Transverse colon (tissue), 4 donors: ENCODE data around the gene UMOD. TPM values are rescaled to one million over a fixed set of nuclear protein-coding genes. Genes with fewer than 3 reads are reported as not detected.

Source experiments
- DNase-seq: peaks from one replicate; pipeline ENCODE4 v3.0.0-alpha.2; 2019
- H3K27ac ChIP-seq, 4 donors: fragments of 200-600 bp; sonication (generic); 2 replicates each; pipeline ENCODE4 v1.5.1; 2016 to 2018; ENCODE audit warnings: inconsistent platforms in 4 of 4
- H3K27me3 ChIP-seq: fragments of 200-600 bp; sonication (generic); 2 replicates; pipeline ENCODE4 v1.5.1; 2017; ENCODE audit warnings: inconsistent platforms
- H3K36me3 ChIP-seq, 4 donors: fragments of 200-600 bp; sonication (generic); 2 replicates each; pipeline ENCODE4 v1.5.1; 2017 to 2019; ENCODE audit warnings: inconsistent platforms in 4 of 4
- H3K4me1 ChIP-seq, 4 donors: fragments of 200-600 bp; sonication (generic); 2 replicates each; pipeline ENCODE4 v1.5.1; 2017 to 2020; ENCODE audit warnings: inconsistent platforms in 4 of 4
- H3K4me3 ChIP-seq, 4 donors: fragments of 200-600 bp; sonication (generic); 1 replicate in 1 of 4; 2 replicates in 3 of 4; pipeline versions ENCODE4 v1.5.1 to v1.6.1; 2017 to 2019; ENCODE audit warnings: inconsistent platforms in 4 of 4
- H3K9me3 ChIP-seq, 2 donors: fragments of 200-600 bp; sonication (generic); 2 replicates each; pipeline ENCODE4 v1.5.1; 2017 to 2019; ENCODE audit warnings: inconsistent platforms in 2 of 2
- EP300 ChIP-seq: sonication (generic); formaldehyde crosslinking; IDR thresholded peaks from one replicate; pipeline ENCODE4 v1.6.1; 2017; ENCODE audit warnings: antibody characterized with exemption, low read depth
- POLR2A ChIP-seq: fragments of 450-650 bp; IDR thresholded peaks from one replicate; pipeline ENCODE4 v1.6.1; 2016; ENCODE audit warnings: antibody characterized with exemption, mild to moderate bottlenecking, moderate library complexity
- POLR2AphosphoS5 ChIP-seq, 3 donors: sonication (generic); formaldehyde crosslinking; IDR thresholded peaks; one replicate each; pipeline ENCODE4 v1.6.1; 2016; ENCODE audit warnings: antibody characterized with exemption in 3 of 3
- WGBS, 2 donors: methylation state at CpG; one replicate each; pipeline ENCODE4 v1.1.5; 2018; ENCODE audit warnings: low coverage in 1 of 2; 5-methylcytosine and 5-hydroxymethylcytosine counted together
- in situ Hi-C, 4 donors: fragments of 200-750 bp; cut with MboI; loops; one replicate each; pipeline versions ENCODE4 v1.15.0 to v1.15.1; 2017; ENCODE audit warnings: low sequenced_read_pairs in 3 of 4, low pct_ligation_motif_present in 1 of 4, low pct_unique_long_range_greater_than_20kb in 1 of 4
- intact Hi-C: fragments of 100-400 bp; cut with DNase I; formaldehyde crosslinking; loops from one replicate; pipeline ENCODE4 v1.15.1; 2023; ENCODE audit warnings: low total_unique reads
- total RNA-seq, 4 donors: library from RNA; depleted of rRNA; stranded (reverse); fragments of >200 nt; gene quantifications; one replicate each; pipeline ENCODE4 v1.1.0, GENCODE V29; 2016
- TF ChIP-seq, protein P1 (sequence below), 5 experiments: fragments of 200-600 bp in 3 of 5; fragments of 450-650 bp in 2 of 5; sonication (generic) in 3 of 5; IDR thresholded peaks; 1 replicate in 2 of 5; 2 replicates in 3 of 5; pipeline ENCODE4 v1.5.1; 2016 to 2017; ENCODE audit warnings: antibody characterized with exemption in 5 of 5, inconsistent platforms in 3 of 5, mild to moderate bottlenecking in 2 of 5, moderate library complexity in 1 of 5

The UMOD gene
- total RNA-seq, 4 donors from 2014 or later = not detected

- in situ Hi-C loops (no loop called here), intact Hi-C loops (no loop called here)
- Histone ChIP-seq H3K4me1 (no peaks in the 10 kb centered on the region), H3K4me3 (no peak overlapping the region), H3K36me3 (no peaks in the 10 kb centered on the region), H3K9me3 (no peaks in the 10 kb centered on the region), H3K27me3 (no peaks in the 10 kb centered on the region), H3K27ac (no peak overlapping the region)
- TF ChIP-seq, protein P1, sequence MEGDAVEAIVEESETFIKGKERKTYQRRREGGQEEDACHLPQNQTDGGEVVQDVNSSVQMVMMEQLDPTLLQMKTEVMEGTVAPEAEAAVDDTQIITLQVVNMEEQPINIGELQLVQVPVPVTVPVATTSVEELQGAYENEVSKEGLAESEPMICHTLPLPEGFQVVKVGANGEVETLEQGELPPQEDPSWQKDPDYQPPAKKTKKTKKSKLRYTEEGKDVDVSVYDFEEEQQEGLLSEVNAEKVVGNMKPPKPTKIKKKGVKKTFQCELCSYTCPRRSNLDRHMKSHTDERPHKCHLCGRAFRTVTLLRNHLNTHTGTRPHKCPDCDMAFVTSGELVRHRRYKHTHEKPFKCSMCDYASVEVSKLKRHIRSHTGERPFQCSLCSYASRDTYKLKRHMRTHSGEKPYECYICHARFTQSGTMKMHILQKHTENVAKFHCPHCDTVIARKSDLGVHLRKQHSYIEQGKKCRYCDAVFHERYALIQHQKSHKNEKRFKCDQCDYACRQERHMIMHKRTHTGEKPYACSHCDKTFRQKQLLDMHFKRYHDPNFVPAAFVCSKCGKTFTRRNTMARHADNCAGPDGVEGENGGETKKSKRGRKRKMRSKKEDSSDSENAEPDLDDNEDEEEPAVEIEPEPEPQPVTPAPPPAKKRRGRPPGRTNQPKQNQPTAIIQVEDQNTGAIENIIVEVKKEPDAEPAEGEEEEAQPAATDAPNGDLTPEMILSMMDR (IDR thresholded peaks at IDR 0.05) = no peak
- no peak for TF ChIP-seq EP300
- TF ChIP-seq POLR2AphosphoS5 (IDR thresholded peaks at IDR 0.05) = no peak
- no peak for TF ChIP-seq POLR2A
- whole genome bisulfite sequencing, 2 donors = 73% methylated on average over 3 of the region's 3 CpGs; no CpG with 5 or more reads in 1 of the 2 donors
- DNase-seq = no peak
Observed at GRCh38 chr16:20364051-20364450, 11.5 kb upstream of the UMOD start.

DNA sequence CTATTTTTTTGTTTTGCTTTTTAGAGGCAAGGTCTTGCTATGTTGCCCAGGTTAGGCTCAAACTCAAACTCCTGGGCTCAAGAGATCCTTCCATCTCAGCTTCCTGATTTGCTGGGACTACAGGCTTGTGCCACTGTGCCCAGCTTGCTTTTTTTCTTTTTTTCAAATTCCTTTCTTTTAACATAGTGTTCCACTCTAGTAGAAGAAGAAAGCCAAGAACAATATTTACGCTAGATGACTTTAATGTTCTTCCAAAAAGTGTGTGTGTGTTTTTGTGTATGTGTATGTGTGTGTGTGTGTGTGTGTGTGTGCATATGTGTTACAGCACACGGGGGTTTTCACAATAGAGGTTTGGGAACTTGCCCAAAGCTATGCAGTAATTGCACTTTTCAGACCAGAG, 10.7 kb upstream of the UMOD start:
- TF ChIP-seq POLR2A = no peak
- TF ChIP-seq POLR2AphosphoS5 (IDR thresholded peaks at IDR 0.05) = no peak
- TF ChIP-seq, protein P1 (IDR thresholded peaks at IDR 0.05) = no peak
- no peak for TF ChIP-seq EP300
- no peak for DNase-seq
- H3K27me3 ChIP-seq = no peaks in the 10 kb centered on the region
- no peaks in the 10 kb centered on the region for H3K36me3 ChIP-seq
- no peak overlapping the region for H3K4me3 ChIP-seq
- H3K27ac ChIP-seq = no peak overlapping the region
- intact Hi-C loops = no loop called here
- 49 to 55% methylated on average over 2 of the region's 2 CpGs for WGBS, 2 donors
- in situ Hi-C loops = no loop called here
- no peaks in the 10 kb centered on the region for H3K4me1 ChIP-seq
- H3K9me3 ChIP-seq = no peaks in the 10 kb centered on the region

- intact Hi-C loops = no loop called here
- peaks cover 3% of the 10 kb centered on the region for H3K27me3 ChIP-seq
- H3K9me3 ChIP-seq = no peaks in the 10 kb centered on the region
- H3K4me3 ChIP-seq = no peak overlapping the region
- H3K27ac ChIP-seq = no peak overlapping the region
- 59 to 61% methylated on average over 2 of the region's 2 CpGs for WGBS, 2 donors
- H3K36me3 ChIP-seq = no peaks in the 10 kb centered on the region
- DNase-seq = no peak
- TF ChIP-seq POLR2A (no peak), POLR2AphosphoS5 (IDR thresholded peaks at IDR 0.05) (no peak), EP300 (no peak)
- TF ChIP-seq, protein P1 (IDR thresholded peaks at IDR 0.05) = no peak
- H3K4me1 ChIP-seq = no peaks in the 10 kb centered on the region
- in situ Hi-C loops = no loop called here
Observed at GRCh38 chr16:20359997-20360396, 7.5 kb upstream of the UMOD start.

DNA sequence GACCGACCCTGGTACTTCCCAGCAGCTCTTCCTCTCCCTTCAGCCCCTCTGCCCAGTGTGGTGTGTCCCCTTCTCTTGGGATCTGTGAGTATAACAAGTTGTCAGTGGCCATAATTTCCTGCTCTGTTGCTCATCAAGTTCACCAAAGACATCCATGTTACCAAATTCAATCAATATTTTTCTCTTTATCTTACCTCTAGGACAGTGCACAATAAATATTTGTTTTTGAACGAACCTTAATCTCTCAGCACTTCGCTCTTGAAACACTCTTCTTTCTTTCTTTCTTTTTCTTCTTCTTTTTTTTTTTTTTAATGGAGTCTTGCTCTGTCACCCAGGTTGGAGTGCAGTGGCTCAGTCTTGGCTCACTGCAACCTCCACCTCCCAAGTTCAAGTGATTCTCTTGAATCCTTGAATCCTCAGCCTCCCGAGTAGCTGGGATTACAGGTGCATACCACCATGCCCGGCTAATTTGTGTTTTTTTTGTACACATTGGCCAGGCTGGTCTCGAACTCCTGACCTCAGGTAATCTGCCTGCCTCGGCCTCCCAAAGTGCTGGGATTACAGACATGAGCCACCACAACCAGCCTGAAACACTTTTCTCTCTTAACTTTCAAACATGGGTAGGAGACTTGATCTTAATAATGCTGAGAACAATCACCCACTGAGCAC, 2.7 kb upstream of the UMOD start:
- in situ Hi-C loops = no loop called here
- no peak overlapping the region for H3K4me3 ChIP-seq
- 57 to 78% methylated on average over 3 to 7 of the region's 7 CpGs for WGBS, 2 donors
- no peaks in the 10 kb centered on the region for H3K4me1 ChIP-seq
- H3K9me3 ChIP-seq = no peaks in the 10 kb centered on the region
- TF ChIP-seq EP300 (no peak), POLR2A (no peak), POLR2AphosphoS5 (IDR thresholded peaks at IDR 0.05) (no peak)
- TF ChIP-seq, protein P1 (IDR thresholded peaks at IDR 0.05) = no peak
- no peak overlapping the region for H3K27ac ChIP-seq
- no peak for DNase-seq
- peaks cover 3% of the 10 kb centered on the region for H3K27me3 ChIP-seq
- intact Hi-C loops = no loop called here
- no peaks in the 10 kb centered on the region for H3K36me3 ChIP-seq
